Measurements from ENCODE around the gene TXNL1.

TXNL1 gene

DNA sequence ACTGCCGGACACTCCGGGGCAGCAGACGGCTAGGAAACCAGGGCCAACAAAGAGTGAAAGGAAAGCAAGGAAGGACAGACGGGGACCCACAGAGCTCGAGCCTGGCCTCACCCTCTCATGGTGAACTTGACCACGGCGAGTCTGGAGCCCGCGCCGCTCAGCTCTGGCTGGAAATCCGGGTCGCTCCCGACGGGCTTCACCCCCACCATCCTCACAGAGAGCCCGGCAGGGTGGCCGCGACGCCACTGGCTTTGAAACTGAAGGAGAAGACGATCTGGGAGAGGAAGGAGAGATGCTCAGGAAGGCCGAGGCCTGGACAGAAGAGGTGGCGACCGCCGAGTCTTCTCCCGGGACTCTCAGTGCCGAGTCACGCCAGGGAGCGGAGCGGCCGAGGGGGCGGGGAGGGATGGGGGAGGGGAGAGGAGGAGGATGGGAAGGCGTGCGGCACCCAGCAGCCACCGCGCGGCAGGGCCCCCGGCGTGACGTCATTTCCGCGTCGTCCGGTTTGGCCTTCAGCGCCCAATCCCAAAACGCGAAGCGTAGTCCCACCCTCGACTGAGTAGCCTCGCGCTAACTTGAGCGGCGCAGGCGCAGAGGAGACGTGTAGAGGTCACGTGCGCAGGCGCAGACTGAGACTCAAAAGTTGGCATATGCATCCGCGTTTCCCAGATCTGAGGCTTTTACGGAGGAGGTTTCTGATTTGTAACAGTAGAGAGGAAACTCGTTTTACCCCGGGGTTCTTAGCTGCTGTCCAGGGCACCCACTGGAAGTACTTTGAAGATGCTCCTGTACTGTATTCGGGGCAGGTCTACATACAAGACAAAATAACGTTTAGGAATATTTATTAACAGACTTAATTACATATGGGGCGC lies at the start of gene TXNL1:
TSS of gene TXNL1 (minus strand) at position 361 of the 872 bp plus-strand sequence. CDS start at position 209, 152 bp downstream.
- TF ChIP-seq CTCF (conservative IDR thresholded peaks at IDR 0.05; ENCODE audit: low read depth, low read length): no peak
- DNase-seq (ENCODE audit: low read depth): peak; percentile 99
- H3K4me3 ChIP-seq (ENCODE audit: low read depth, low read length): peak within 1 kb of the TSS; percentile 93

- no peak overlapping the region for H3K4me3 ChIP-seq (ENCODE audit: low read depth, low read length)
- no peak for TF ChIP-seq CTCF (conservative IDR thresholded peaks at IDR 0.05; ENCODE audit: low read depth, low read length)
- no peak for DNase-seq (ENCODE audit: low read depth)
Observed at GRCh38 chr18:56684277-56684676, 45.9 kb upstream of the TXNL1 start.

DNA sequence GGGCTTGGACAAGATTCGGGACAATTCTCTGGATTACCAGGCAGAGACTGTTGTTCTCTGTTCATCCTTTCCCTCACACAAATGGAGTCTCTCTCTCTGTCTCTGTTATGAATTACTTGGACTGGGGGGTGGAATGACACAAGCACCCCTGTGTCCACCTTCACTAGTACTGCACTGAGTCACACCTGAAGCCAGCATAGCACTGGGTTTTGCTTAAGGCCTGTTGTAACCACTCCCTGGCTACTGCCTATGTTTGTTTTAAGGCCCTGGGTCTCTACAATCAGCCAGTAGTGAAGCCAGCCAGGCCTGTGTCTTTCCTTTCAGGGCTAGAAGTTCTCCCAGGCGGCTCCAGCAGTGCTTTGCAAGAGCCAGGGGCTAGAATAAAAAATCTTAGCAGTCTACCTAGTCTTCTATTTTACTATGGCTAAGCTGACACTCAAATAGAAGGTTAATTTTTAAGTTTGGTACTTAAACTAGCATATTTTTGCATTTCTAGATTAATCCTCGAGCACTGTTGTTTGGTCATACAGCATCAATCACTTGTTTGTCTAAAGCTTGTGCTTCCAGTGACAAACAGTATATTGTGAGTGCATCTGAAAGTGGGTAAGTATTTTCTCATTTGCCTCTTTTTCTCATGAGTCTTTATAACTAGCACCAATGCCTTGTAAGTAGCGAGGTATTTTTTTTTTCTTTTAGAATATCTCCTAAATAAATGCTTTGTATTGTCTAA lies 40.6 kb upstream of the TXNL1 start:
- DNase-seq (ENCODE audit: low read depth): no peak
- TF ChIP-seq CTCF (conservative IDR thresholded peaks at IDR 0.05; ENCODE audit: low read depth, low read length): no peak
- H3K4me3 ChIP-seq (ENCODE audit: low read depth, low read length): no peak overlapping the region

DNA sequence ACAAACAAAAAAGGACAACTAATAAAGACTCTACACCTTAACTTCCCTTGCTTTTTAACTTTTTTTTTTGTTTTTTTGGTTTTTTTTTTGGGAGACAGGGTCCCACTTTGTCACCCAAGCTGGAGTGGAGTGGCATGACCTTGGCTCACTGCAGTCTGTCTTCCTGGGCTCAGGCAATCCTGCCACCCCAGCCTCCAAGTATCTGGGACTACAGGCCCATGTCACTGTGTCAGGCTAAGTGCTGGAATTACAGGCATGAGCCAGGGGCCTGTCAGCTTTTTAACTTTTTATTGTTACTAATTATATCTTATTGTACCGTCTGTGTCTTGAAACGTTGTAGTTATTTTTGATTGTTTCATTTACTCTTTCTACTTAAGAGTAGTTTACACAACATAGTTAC lies 38.2 kb upstream of the TXNL1 start:
- DNase-seq (ENCODE audit: low read depth): no peak
- no peak for TF ChIP-seq CTCF (conservative IDR thresholded peaks at IDR 0.05; ENCODE audit: low read depth, low read length)
- H3K4me3 ChIP-seq (ENCODE audit: low read depth, low read length): no peak overlapping the region

GRCh38 chr18:56672981-56673380 lies 34.6 kb upstream of the TXNL1 start:
- no peak for DNase-seq (ENCODE audit: low read depth)
- H3K4me3 ChIP-seq (ENCODE audit: low read depth, low read length): no peak overlapping the region
- no peak for TF ChIP-seq CTCF (conservative IDR thresholded peaks at IDR 0.05; ENCODE audit: low read depth, low read length)

- no peak for DNase-seq (ENCODE audit: low read depth)
- H3K4me3 ChIP-seq (ENCODE audit: low read depth, low read length): no peak overlapping the region
- TF ChIP-seq CTCF (conservative IDR thresholded peaks at IDR 0.05; ENCODE audit: low read depth, low read length): no peak
Observed at GRCh38 chr18:56672391-56672790, 34.0 kb upstream of the TXNL1 start.
